ENCODE measurements around the gene KSR2. TPM values are rescaled to one million over a fixed set of nuclear protein-coding genes. Genes with fewer than 3 reads are reported as not detected.

KSR2 gene
- total RNA-seq, 1 donor from 2014 or later = 2.0 TPM

- Mint-ChIP-seq H3K4me1 (ENCODE audit: unreplicated experiment) (no peaks in the 10 kb centered on the region), H3K36me3 (no peaks in the 10 kb centered on the region), H3K27me3 (peaks cover 43% of the 10 kb centered on the region), H3K27ac (no peak overlapping the region), H3K4me3 (no peak overlapping the region), H3K9me3 (no peaks in the 10 kb centered on the region)
- TF ChIP-seq CTCF (conservative IDR thresholded peaks at IDR 0.05) = no peak
- no peak for DNase-seq (ENCODE audit: extremely low spot score, unreplicated experiment)
Measured at GRCh38 chr12:117485984-117486839, 482.6 kb downstream of the KSR2 start.

- H3K9me3 Mint-ChIP-seq = no peaks in the 10 kb centered on the region
- H3K4me3 Mint-ChIP-seq = no peak overlapping the region
- no peaks in the 10 kb centered on the region for H3K36me3 Mint-ChIP-seq
- H3K27me3 Mint-ChIP-seq = peaks cover 47% of the 10 kb centered on the region
- H3K4me1 Mint-ChIP-seq (ENCODE audit: unreplicated experiment) = no peaks in the 10 kb centered on the region
- DNase-seq (ENCODE audit: extremely low spot score, unreplicated experiment) = no peak
- H3K27ac Mint-ChIP-seq = no peak overlapping the region
- no peak for TF ChIP-seq CTCF (conservative IDR thresholded peaks at IDR 0.05)
Measured at GRCh38 chr12:117484901-117485300, 483.9 kb downstream of the KSR2 start.

GRCh38 chr12:117483501-117483900 is 485.3 kb downstream of the KSR2 start:
- Mint-ChIP-seq H3K4me3 (no peak overlapping the region), H3K4me1 (ENCODE audit: unreplicated experiment) (no peaks in the 10 kb centered on the region), H3K36me3 (no peaks in the 10 kb centered on the region), H3K27me3 (peaks cover 51% of the 10 kb centered on the region), H3K27ac (no peak overlapping the region), H3K9me3 (no peaks in the 10 kb centered on the region)
- no peak for DNase-seq (ENCODE audit: extremely low spot score, unreplicated experiment)
- TF ChIP-seq CTCF (conservative IDR thresholded peaks at IDR 0.05) = no peak

- peaks cover 39% of the 10 kb centered on the region for H3K27me3 Mint-ChIP-seq
- no peaks in the 10 kb centered on the region for H3K36me3 Mint-ChIP-seq
- H3K9me3 Mint-ChIP-seq = no peaks in the 10 kb centered on the region
Measured at GRCh38 chr12:117481470-117481869, 487.3 kb downstream of the KSR2 start.

GRCh38 chr12:117476341-117476740 is 492.4 kb downstream of the KSR2 start:
- H3K9me3 Mint-ChIP-seq = no peaks in the 10 kb centered on the region
- peaks cover 29% of the 10 kb centered on the region for H3K27me3 Mint-ChIP-seq
- no peak for DNase-seq (ENCODE audit: extremely low spot score, unreplicated experiment)
- no peaks in the 10 kb centered on the region for H3K36me3 Mint-ChIP-seq
- H3K4me1 Mint-ChIP-seq (ENCODE audit: unreplicated experiment) = peaks cover 8% of the 10 kb centered on the region
- H3K4me3 Mint-ChIP-seq = no peak overlapping the region
- no peak for TF ChIP-seq CTCF (conservative IDR thresholded peaks at IDR 0.05)
- H3K27ac Mint-ChIP-seq = no peak overlapping the region

More at GRCh38 chr12:117481470-117481869, 487.3 kb downstream of the KSR2 start:
- Mint-ChIP-seq H3K4me1 (ENCODE audit: unreplicated experiment) (no peaks in the 10 kb centered on the region), H3K27ac (no peak overlapping the region), H3K4me3 (no peak overlapping the region)
- no peak for TF ChIP-seq CTCF (conservative IDR thresholded peaks at IDR 0.05)
- DNase-seq (ENCODE audit: extremely low spot score, unreplicated experiment) = no peak

Measured in type B pancreatic cell (in vitro differentiated cells).